Measurements from ENCODE around the gene UPP2. TPM values are rescaled to one million over a fixed set of nuclear protein-coding genes. Genes with fewer than 3 reads are reported as not detected.

The UPP2 gene
- total and polyA plus RNA-seq, 2 of the 8 experiments (the other 6 are each of a cell fraction or from before 2014, with no cell fraction given) = not detected

GRCh38 chr2:158182676-158183295 lies 81.1 kb downstream of the UPP2 start:
- ChIA-PET CTCF (ENCODE audit: partially characterized antibody) (interaction anchor here (0.6 kb wide), 1 partner anchor 956 kb away, joined by 3 read pairs; no protein-coding TSS in a partner anchor), POLR2A (ENCODE audit: partially characterized antibody) (interaction anchor here (0.7 kb wide), 1 partner anchor 275 kb away, joined by 3 read pairs; no protein-coding TSS in a partner anchor)
- H3K27ac ChIP-seq (ENCODE audit: low read depth, low read length) = no peak overlapping the region
- H3K27me3 ChIP-seq (replicated peaks in 1 of 4; ENCODE audit: control insufficient read depth in 3 of 4, extremely low read depth in 1 of 4, insufficient read depth in 3 of 4, low read length in 3 of 4) = no peaks in the 10 kb centered on the region
- H2AK5ac ChIP-seq (ENCODE audit: low read depth, low read length) = no peak overlapping the region
- H4K5ac ChIP-seq (ENCODE audit: insufficient read length, low read depth, low read length) = no peak overlapping the region
- H3K14ac ChIP-seq (ENCODE audit: insufficient read length) = no peak overlapping the region
- no peak overlapping the region for H2BK12ac ChIP-seq (ENCODE audit: low read depth, low read length)
- no peak overlapping the region for H3K23ac ChIP-seq (ENCODE audit: insufficient read length)
- no peak overlapping the region for H3K4me2 ChIP-seq (ENCODE audit: insufficient read depth in 1 of 2, low read depth in 2 of 2, low read length in 2 of 2)
- H3K9ac ChIP-seq (replicated peaks in 1 of 4; ENCODE audit: extremely low read depth in 1 of 4, low read depth in 3 of 4, low read length in 3 of 4) = no peak overlapping the region
- no peak overlapping the region for H3K56ac ChIP-seq (replicated peaks; ENCODE audit: insufficient read length, low read depth, low read length)
- H4K20me1 ChIP-seq (replicated peaks in 1 of 2; ENCODE audit: control insufficient read depth in 1 of 2, insufficient read depth in 2 of 2, low read length in 2 of 2) = no peaks in the 10 kb centered on the region
- no peaks in the 10 kb centered on the region for H3K79me1 ChIP-seq (ENCODE audit: low read depth, low read length)
- TF ChIP-seq SIRT6 (IDR thresholded peaks at IDR 0.05; ENCODE audit: low read length) (no peak), CREB1 (IDR thresholded peaks at IDR 0.05) (no peak), ATF3 (IDR thresholded peaks at IDR 0.05; ENCODE audit: insufficient read depth, low read depth, low read length) (no peak), YY1 (IDR thresholded peaks at IDR 0.05; ENCODE audit: low read depth, low read length) (no peak), FOSL1 (IDR thresholded peaks at IDR 0.05; ENCODE audit: insufficient read depth, low read depth, low read length) (no peak), ZNF274 (IDR thresholded peaks at IDR 0.05; ENCODE audit: borderline replicate concordance, extremely low read depth, low read length) (no peak), SAP30 (IDR thresholded peaks at IDR 0.05; ENCODE audit: insufficient read depth, insufficient replicate concordance, low read length) (no peak), RAD21 (IDR thresholded peaks at IDR 0.05 in 1 of 2, conservative IDR thresholded peaks at IDR 0.05 in 1 of 2; ENCODE audit: low read depth in 2 of 2, low read length in 2 of 2) (no peak), SRF (IDR thresholded peaks at IDR 0.05; ENCODE audit: low read depth, low read length) (no peak)
- no peak overlapping the region for H2AFZ ChIP-seq (ENCODE audit: low read length)
- no peak for FAIRE-seq
- WGBS, 2 experiments (ENCODE audit: extremely low coverage in 1 of 2, insufficient coverage in 1 of 2, insufficient read length in 1 of 2, insufficient replicate concordance in 2 of 2, low coverage in 1 of 2, low lambda C conversion rate in 2 of 2, missing lambda C conversion rate in 1 of 2) = 91% methylated on average over 3 of the region's 3 CpGs; no CpG with 5 or more reads in 1 of the 2 experiments
- H3K4me3 ChIP-seq (ENCODE audit: extremely low read depth in 1 of 4, insufficient read depth in 2 of 4, low read depth in 3 of 4, low read length in 4 of 4) = no peak overlapping the region
- H2BK15ac ChIP-seq (ENCODE audit: low read length) = no peak overlapping the region
- H3K18ac ChIP-seq (ENCODE audit: extremely low read depth, low read length) = no peak overlapping the region
- H2BK120ac ChIP-seq (replicated peaks; ENCODE audit: low read depth, low read length) = no peak overlapping the region
- H3K4ac ChIP-seq (replicated peaks; ENCODE audit: insufficient read length, low read depth, low read length) = no peak overlapping the region
- H2BK5ac ChIP-seq (ENCODE audit: low read depth, low read length) = no peak overlapping the region
- peaks cover 0 to 8% (median under 1%) of the 10 kb centered on the region in 4 experiments; a peak in 1 of 7 replicates for H3K4me1 ChIP-seq (replicated peaks in 1 of 4; ENCODE audit: control insufficient read depth in 3 of 4, insufficient read depth in 4 of 4, low read length in 3 of 4)
- H4K8ac ChIP-seq (ENCODE audit: extremely low read depth, insufficient read depth, low read length) = no peak overlapping the region
- H3K23me2 ChIP-seq (ENCODE audit: low read depth, low read length) = no peaks in the 10 kb centered on the region
- no peak for DNase-seq (ENCODE audit: low read depth in 1 of 2, low spot score in 2 of 2)
- H3K79me2 ChIP-seq (ENCODE audit: control insufficient read depth in 1 of 2, insufficient read depth in 2 of 2, low read length in 2 of 2) = no peaks in the 10 kb centered on the region
- no peaks in the 10 kb centered on the region for H3K36me3 ChIP-seq (ENCODE audit: control insufficient read depth in 2 of 4, insufficient read depth in 4 of 4, low read length in 3 of 4)
- H2BK20ac ChIP-seq (ENCODE audit: low read length) = no peak overlapping the region
- H4K91ac ChIP-seq (replicated peaks; ENCODE audit: insufficient read length, low read length) = no peak overlapping the region
- no peaks in the 10 kb centered on the region for H3K9me3 ChIP-seq (ENCODE audit: insufficient read depth in 2 of 2, low read depth in 1 of 2, low read length in 1 of 2)
